CD8-positive, alpha-beta memory T cell (primary cell): ENCODE measurements around the gene TNRC18. TPM values are rescaled to one million over a fixed set of nuclear protein-coding genes. Genes with fewer than 3 reads are reported as not detected.
A peak's percentile ranks its signal among the peaks of the same experiment; 100 is the strongest.
"Not testable (repeated sequence)": the region's sequence is repeated elsewhere in the genome, so short reads cannot be mapped to it uniquely, and the experiment has no call there.

Experiments
- CTCF ChIA-PET: fragments of 350-600 bp; sonication (Branson Sonifier 250); formaldehyde crosslinking; loops from one replicate; lab custom pipeline; 2021; ENCODE audit warnings: antibody characterized with exemption; lab: Charles Lee
- POLR2A ChIA-PET: fragments of 350-600 bp; sonication (Branson Sonifier 250); formaldehyde crosslinking; loops from one replicate; lab custom pipeline; 2021; ENCODE audit warnings: antibody characterized with exemption; lab: Charles Lee
- DNase-seq, 5 donors: peaks; one replicate each; pipeline versions ENCODE4 v3.0.0 to v3.0.0-alpha.2; 2020 to 2022; ENCODE audit warnings: mixed read lengths in 1 of 5
- H3K27ac ChIP-seq: one replicate; pipeline ENCODE4 v1.7.0; 2013; ENCODE audit warnings: low read depth, mild to moderate bottlenecking, low read length, moderate library complexity
- H3K27me3 ChIP-seq: 2 replicates; pipeline ENCODE4 v1.7.0; 2013; ENCODE audit warnings: low read length, mild to moderate bottlenecking; ENCODE audit not compliant: insufficient read depth, poor library complexity, severe bottlenecking
- H3K36me3 ChIP-seq: 2 replicates; pipeline ENCODE4 v1.7.0; 2013; ENCODE audit warnings: mild to moderate bottlenecking, low read length, moderate library complexity; ENCODE audit not compliant: insufficient read depth
- H3K4me1 ChIP-seq: 2 replicates; pipeline ENCODE4 v1.7.0; 2013; ENCODE audit warnings: mild to moderate bottlenecking, low read length, moderate library complexity; ENCODE audit not compliant: insufficient read depth
- H3K4me3 ChIP-seq: 2 replicates; pipeline ENCODE4 v1.7.0; 2013; ENCODE audit warnings: mild to moderate bottlenecking, low read length
- H3K9me3 ChIP-seq: 2 replicates; pipeline ENCODE4 v1.7.0; 2013; ENCODE audit warnings: mild to moderate bottlenecking, low read length
- H3K27ac Mint-ChIP-seq, 8 donors: one replicate each; pipeline ENCODE4 v1.8.0; 2020 to 2021; ENCODE audit warnings: mixed read lengths in 8 of 8, mild to moderate bottlenecking in 6 of 8, inconsistent platforms in 3 of 8, moderate library complexity in 3 of 8
- H3K27me3 Mint-ChIP-seq, 2 donors: one replicate each; pipeline ENCODE4 v1.8.0; 2020 to 2021; ENCODE audit warnings: mixed read lengths in 2 of 2, mild to moderate bottlenecking in 1 of 2, moderate library complexity in 1 of 2
- H3K36me3 Mint-ChIP-seq, 3 donors: one replicate each; pipeline ENCODE4 v1.8.0; 2020 to 2021; ENCODE audit warnings: mixed read lengths in 3 of 3, inconsistent platforms in 1 of 3, mild to moderate bottlenecking in 1 of 3
- H3K4me1 Mint-ChIP-seq, 3 donors: one replicate each; pipeline ENCODE4 v1.8.0; 2020 to 2021; ENCODE audit warnings: mixed read lengths in 3 of 3, inconsistent platforms in 1 of 3, mild to moderate bottlenecking in 1 of 3
- H3K4me3 Mint-ChIP-seq, 7 donors: one replicate each; pipeline ENCODE4 v1.8.0; 2020 to 2021; ENCODE audit warnings: mixed read lengths in 7 of 7, mild to moderate bottlenecking in 6 of 7, moderate library complexity in 4 of 7, inconsistent platforms in 2 of 7
- H3K9me3 Mint-ChIP-seq, 5 donors: one replicate each; pipeline ENCODE4 v1.8.0; 2020 to 2022; ENCODE audit warnings: mixed read lengths in 5 of 5, mild to moderate bottlenecking in 3 of 5, moderate library complexity in 2 of 5, inconsistent platforms in 1 of 5
- polyA plus RNA-seq: library from polyadenylated mRNA; unstranded; fragments of 300-500 nt; fragmentation: Illumina TruSeq; gene quantifications from one replicate; pipeline ENCODE4 v1.2.3, GENCODE V29; 2021
- total RNA-seq, 2 experiments: library from RNA; stranded (reverse); gene quantifications; one replicate each; pipeline ENCODE4 v1.2.3, GENCODE V29; 2021

TNRC18 gene, protein sequence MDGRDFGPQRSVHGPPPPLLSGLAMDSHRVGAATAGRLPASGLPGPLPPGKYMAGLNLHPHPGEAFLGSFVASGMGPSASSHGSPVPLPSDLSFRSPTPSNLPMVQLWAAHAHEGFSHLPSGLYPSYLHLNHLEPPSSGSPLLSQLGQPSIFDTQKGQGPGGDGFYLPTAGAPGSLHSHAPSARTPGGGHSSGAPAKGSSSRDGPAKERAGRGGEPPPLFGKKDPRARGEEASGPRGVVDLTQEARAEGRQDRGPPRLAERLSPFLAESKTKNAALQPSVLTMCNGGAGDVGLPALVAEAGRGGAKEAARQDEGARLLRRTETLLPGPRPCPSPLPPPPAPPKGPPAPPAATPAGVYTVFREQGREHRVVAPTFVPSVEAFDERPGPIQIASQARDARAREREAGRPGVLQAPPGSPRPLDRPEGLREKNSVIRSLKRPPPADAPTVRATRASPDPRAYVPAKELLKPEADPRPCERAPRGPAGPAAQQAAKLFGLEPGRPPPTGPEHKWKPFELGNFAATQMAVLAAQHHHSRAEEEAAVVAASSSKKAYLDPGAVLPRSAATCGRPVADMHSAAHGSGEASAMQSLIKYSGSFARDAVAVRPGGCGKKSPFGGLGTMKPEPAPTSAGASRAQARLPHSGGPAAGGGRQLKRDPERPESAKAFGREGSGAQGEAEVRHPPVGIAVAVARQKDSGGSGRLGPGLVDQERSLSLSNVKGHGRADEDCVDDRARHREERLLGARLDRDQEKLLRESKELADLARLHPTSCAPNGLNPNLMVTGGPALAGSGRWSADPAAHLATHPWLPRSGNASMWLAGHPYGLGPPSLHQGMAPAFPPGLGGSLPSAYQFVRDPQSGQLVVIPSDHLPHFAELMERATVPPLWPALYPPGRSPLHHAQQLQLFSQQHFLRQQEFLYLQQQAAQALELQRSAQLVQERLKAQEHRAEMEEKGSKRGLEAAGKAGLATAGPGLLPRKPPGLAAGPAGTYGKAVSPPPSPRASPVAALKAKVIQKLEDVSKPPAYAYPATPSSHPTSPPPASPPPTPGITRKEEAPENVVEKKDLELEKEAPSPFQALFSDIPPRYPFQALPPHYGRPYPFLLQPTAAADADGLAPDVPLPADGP (N-terminal part only)
- total RNA-seq (10 to 100 TPM; 44.7 to 47.4 TPM), polyA plus RNA-seq (2.1 TPM)

DNA sequence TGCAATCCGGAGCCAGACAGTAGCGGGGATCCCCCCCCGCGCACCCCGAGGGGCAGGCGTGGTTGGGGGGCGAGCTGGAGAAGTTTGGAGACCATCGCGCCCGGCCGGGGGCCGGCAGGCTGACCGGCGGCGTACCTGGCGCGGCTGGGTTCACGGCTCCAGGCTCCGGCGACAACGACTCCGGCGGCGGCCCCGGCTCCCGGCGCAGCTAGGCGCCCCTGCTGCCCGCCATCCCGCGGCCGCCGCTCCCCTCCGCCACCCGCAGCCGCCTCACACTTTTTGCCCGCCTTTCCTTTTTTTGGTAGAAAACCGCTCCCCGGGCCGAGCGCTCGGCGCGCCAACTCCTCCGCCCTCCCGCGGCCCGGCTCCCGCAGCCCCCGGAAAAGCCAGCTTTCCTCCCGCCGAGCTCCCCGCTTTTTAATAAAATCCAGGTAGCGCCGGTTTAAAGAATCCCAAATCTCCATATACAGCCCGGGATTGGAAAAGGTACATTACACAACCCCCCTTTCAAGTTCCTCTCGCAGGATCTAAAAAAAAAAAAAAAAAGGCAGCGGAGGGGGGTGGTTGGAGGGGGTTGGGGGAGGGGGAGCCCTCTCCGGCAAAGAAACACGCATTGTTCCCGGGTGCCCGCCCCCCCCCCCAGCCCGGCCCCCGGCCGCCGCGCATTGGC lies at the start of gene TNRC18:
Gene TNRC18, minus strand, starts transcription at position 529 of the 670 bp plus-strand sequence. CDS start 2,588 bp downstream, outside the sequence.
- H3K27ac Mint-ChIP-seq = peak within 1 kb of the TSS in 5 of 8 donors; percentile 38 to 83 (median 53)
- POLR2A ChIA-PET = interaction anchor here (3.4 kb wide), 1 partner anchor 27 kb away, joined by 16 read pairs; no protein-coding TSS in a partner anchor
- Histone ChIP-seq H3K4me3 (peak within 1 kb of the TSS; percentile 73), H3K4me1 (peaks cover 62% of the 10 kb centered on the region), H3K36me3 (no peaks in the 10 kb centered on the region), H3K27me3 (peaks cover 66% of the 10 kb centered on the region), H3K9me3 (no peaks in the 10 kb centered on the region), H3K27ac (peak within 1 kb of the TSS; percentile 85)
- peaks cover 49 to 62% of the 10 kb centered on the region in 2 donors for H3K27me3 Mint-ChIP-seq
- peak within 1 kb of the TSS; percentile 77 to 89 (median 83) for H3K4me3 Mint-ChIP-seq
- peak in 1 of 5 donors; percentile 21 for DNase-seq
- CTCF ChIA-PET = interaction anchor here (0.6 to 2.3 kb wide), 4 partner anchors 27 to 111 kb away, joined by 3 to 10 read pairs (median 6); no protein-coding TSS in a partner anchor
- H3K4me1 Mint-ChIP-seq = peaks cover 37 to 79% (median 45%) of the 10 kb centered on the region in 3 donors
- H3K9me3 Mint-ChIP-seq = peaks cover 0 to 5% (median 0%) of the 10 kb centered on the region in 5 donors
- H3K36me3 Mint-ChIP-seq = no peaks in the 10 kb centered on the region

DNA sequence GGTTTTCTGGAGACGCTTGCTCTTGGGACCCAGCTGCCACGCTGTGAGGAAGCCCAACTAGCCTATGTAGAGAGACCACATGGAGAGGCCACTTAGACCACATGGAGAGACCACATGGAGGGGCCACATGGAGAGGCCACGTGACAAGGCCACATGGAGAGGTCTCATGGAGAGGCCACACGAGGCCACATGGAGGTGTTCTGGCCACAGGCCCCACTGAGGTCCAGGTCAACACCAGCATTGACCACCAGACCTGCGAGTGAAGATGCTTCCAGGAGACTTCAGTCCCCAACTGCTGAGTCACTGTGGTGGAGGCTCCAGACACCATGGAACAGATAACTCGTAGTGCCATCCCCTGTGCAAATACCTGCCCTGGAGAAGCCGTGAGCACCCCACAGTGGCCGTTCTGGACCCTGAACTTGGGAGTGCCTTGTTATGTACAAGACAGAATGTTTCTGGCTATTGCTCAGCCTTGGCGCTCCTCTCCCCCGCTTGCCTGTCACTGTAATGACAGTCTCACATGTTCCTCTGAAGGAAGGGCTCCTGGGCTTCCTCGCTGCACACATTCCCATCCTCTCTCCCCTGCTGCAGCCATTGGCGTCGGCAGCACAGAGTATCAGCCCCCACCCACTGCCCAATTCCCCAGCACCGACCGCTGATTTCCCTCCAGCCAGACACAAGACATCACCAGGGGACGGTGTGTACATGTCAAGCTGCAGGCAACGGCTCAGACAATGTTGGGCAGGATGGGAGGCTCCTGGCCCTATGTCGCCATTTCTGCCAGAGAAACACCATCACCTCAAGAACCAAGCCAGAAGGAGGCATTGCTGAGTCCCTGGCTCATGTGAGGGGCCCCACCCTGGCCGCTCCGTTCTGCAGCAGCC lies 49.0 kb upstream of the TNRC18 start:
- Histone ChIP-seq H3K27me3 (no peaks in the 10 kb centered on the region), H3K27ac (no peak overlapping the region), H3K4me3 (no peak overlapping the region), H3K36me3 (no peaks in the 10 kb centered on the region), H3K4me1 (no peaks in the 10 kb centered on the region), H3K9me3 (no peaks in the 10 kb centered on the region)
- H3K36me3 Mint-ChIP-seq = peaks cover 0 to 6% (median 4%) of the 10 kb centered on the region in 3 donors
- no peak for DNase-seq
- peaks cover 0 to 2% (median 0%) of the 10 kb centered on the region in 3 donors for H3K4me1 Mint-ChIP-seq
- no peak overlapping the region for H3K27ac Mint-ChIP-seq
- no peaks in the 10 kb centered on the region for H3K9me3 Mint-ChIP-seq
- CTCF ChIA-PET = no interaction called here
- H3K27me3 Mint-ChIP-seq = no peaks in the 10 kb centered on the region
- POLR2A ChIA-PET = no interaction called here
- H3K4me3 Mint-ChIP-seq = no peak overlapping the region

DNA sequence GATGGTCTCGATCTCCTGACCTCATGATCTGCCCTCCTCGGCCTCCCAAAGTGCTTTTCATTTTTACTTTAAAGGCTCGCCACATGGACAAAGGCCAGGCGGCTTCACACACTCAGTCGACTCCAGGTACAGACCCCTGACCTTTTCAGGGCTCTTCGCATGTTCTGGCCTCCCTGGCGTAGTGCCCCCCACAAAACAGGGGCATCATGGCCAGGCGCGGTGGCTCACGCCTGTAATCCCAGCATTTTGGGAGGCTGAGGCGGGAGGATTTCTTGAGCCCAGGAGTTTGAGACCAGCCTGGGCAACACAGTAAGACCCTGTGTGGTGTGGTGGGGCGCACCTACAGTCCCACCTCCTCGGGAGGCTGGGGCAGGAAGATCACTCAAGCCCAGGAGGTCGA lies 48.0 kb upstream of the TNRC18 start:
- H3K4me1 ChIP-seq, H3K36me3 ChIP-seq, H3K27ac ChIP-seq, CTCF ChIA-PET, H3K27me3 Mint-ChIP-seq, H3K9me3 ChIP-seq, H3K36me3 Mint-ChIP-seq, POLR2A ChIA-PET, H3K27ac Mint-ChIP-seq, H3K4me1 Mint-ChIP-seq, H3K27me3 ChIP-seq, H3K4me3 ChIP-seq, H3K4me3 Mint-ChIP-seq, H3K9me3 Mint-ChIP-seq, DNase-seq: not testable (repeated sequence)

DNA sequence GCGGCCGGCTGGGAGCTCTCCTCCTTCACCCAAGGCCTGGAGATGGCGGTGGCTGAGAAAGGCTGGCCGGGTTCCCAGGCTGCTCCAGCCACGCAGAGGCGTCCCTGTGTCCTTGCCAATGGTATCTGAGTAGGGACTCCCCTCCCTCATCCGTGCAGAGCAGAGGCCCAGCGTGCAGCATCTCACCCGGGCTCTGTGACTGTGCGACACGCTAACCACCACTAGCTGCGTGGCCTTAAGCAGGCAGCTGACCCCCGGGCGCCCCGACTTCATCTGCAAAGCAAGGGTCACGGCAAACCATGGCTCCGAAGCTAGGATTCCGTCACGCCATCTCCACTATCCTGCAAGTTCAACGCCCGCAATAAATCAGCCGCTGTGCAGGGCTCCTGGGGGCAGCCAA lies 47.2 kb upstream of the TNRC18 start:
- ChIA-PET POLR2A (no interaction called here), CTCF (no interaction called here)
- no peak overlapping the region for H3K4me3 ChIP-seq
- H3K4me1 Mint-ChIP-seq = no peaks in the 10 kb centered on the region
- no peak for DNase-seq
- H3K27ac ChIP-seq = no peak overlapping the region
- H3K4me1 ChIP-seq = no peaks in the 10 kb centered on the region
- H3K9me3 Mint-ChIP-seq = no peaks in the 10 kb centered on the region
- H3K27me3 Mint-ChIP-seq = no peaks in the 10 kb centered on the region
- H3K27ac Mint-ChIP-seq = no peak overlapping the region
- peaks cover 0 to 6% (median 3%) of the 10 kb centered on the region in 3 donors for H3K36me3 Mint-ChIP-seq
- H3K4me3 Mint-ChIP-seq = no peak overlapping the region
- H3K9me3 ChIP-seq = no peaks in the 10 kb centered on the region
- no peaks in the 10 kb centered on the region for H3K36me3 ChIP-seq
- H3K27me3 ChIP-seq = no peaks in the 10 kb centered on the region

DNA sequence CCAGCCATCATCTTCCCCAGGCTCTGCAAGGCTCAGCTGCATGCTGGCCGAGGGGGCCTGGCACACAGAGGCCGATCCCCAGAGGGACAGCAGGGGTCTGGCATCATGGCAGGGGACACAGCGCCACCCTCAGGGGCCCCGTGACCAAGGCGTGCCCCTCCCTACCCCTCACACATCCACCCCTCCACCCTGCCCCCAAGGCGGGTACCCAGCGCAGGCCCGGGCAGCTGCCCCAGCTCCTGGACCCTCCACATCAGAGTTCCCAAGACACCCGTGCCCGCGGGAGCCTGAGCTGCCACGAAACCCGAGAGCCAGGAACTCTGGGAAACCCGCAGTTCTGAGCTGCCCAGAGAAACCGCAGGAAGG lies 46.5 kb upstream of the TNRC18 start:
- POLR2A ChIA-PET = no interaction called here
- Mint-ChIP-seq H3K36me3 (peaks cover 0 to 6% (median 3%) of the 10 kb centered on the region in 3 donors), H3K4me3 (no peak overlapping the region), H3K9me3 (no peaks in the 10 kb centered on the region), H3K27me3 (no peaks in the 10 kb centered on the region), H3K27ac (no peak overlapping the region), H3K4me1 (no peaks in the 10 kb centered on the region)
- Histone ChIP-seq H3K9me3 (no peaks in the 10 kb centered on the region), H3K36me3 (no peaks in the 10 kb centered on the region), H3K4me3 (no peak overlapping the region), H3K4me1 (no peaks in the 10 kb centered on the region), H3K27me3 (no peaks in the 10 kb centered on the region), H3K27ac (no peak overlapping the region)
- DNase-seq = no peak
- CTCF ChIA-PET = no interaction called here

DNA sequence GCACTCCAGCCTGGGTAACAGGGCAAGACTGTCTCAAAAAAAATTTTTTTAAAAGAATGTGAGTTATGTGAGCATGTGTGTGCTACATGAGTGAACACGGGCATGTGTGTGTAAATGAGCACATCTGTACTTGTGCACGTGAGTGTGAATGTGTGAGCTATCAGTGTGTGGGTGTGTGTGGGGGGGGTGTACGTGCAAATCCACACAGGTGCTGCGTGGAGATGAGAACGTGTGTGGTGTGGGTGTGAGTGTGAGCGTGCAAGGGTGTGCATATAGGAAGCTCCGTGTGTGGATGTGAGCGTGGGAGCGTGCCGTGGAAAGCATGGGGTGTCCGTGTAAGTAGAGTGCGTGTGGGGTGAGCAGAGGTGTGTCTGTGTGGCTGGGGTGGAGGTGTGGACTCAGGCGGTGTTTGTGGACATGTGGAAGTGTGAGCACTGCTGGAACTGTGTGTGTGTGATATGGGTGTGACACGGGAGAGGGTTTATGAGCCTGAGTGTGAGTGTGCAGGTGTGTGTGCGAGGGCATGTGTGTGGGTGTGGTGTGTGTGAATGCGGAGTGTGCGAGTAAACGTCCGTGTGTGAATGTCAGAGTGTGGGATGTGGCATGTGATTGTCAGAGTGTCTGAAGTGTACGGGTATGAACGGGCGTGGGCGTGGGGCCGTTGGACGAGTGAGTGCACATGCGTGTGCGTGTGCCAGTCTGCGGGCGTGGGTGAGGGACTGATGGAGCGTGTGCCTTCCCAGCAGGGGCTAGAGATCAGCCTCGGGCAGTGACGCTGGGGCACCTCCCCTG lies 45.9 kb upstream of the TNRC18 start:
- Histone ChIP-seq H3K4me1 (no peaks in the 10 kb centered on the region), H3K4me3 (no peak overlapping the region), H3K36me3 (no peaks in the 10 kb centered on the region), H3K9me3 (no peaks in the 10 kb centered on the region), H3K27me3 (no peaks in the 10 kb centered on the region), H3K27ac (no peak overlapping the region)
- peak overlapping the region in 1 of 8 donors; percentile 14 for H3K27ac Mint-ChIP-seq
- ChIA-PET POLR2A (no interaction called here), CTCF (no interaction called here)
- no peak overlapping the region for H3K4me3 Mint-ChIP-seq
- no peak for DNase-seq
- no peaks in the 10 kb centered on the region for H3K27me3 Mint-ChIP-seq
- H3K36me3 Mint-ChIP-seq = peaks cover 0 to 6% (median 3%) of the 10 kb centered on the region in 3 donors
- H3K9me3 Mint-ChIP-seq = no peaks in the 10 kb centered on the region
- H3K4me1 Mint-ChIP-seq = no peaks in the 10 kb centered on the region
